HG03575 (cell line): ENCODE measurements around the gene NTRK1.

Experiments
- ATAC-seq: cut with Tn5 transposase; IDR thresholded peaks from one replicate; pipeline ENCODE4 v1.9.1; 2021; ENCODE audit not compliant: unreplicated experiment, insufficient number of reproducible peaks, low FRiP score; ENCODE audit errors: extremely low read depth

The NTRK1 gene

GRCh38 chr1:156860628-156861423, at the start of gene NTRK1:
NTRK1 (plus strand) TSS chr1:156860865; CDS start chr1:156860935, 70 bp downstream.
- ATAC-seq, result no peak

DNA sequence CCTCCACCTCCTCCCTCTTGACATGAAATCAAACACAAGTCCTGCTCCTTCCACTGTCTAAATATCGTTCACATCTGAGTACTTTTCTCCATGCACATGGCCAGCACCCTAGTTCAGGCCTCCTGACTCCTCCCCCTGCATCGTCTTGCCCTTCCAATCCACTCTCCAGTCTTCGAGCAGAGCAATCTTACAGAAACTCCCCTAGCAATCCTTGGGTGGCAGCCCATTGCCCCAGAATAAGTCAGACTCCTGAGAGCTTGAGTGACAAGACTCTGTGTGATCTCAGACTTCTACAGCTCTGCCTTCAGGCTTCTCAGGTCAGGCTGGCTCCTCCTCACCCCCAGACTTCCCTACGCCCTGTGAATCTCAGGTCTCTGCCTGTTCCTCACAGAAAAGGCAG, 49.5 kb upstream of the NTRK1 start:
- no peak for ATAC-seq

DNA sequence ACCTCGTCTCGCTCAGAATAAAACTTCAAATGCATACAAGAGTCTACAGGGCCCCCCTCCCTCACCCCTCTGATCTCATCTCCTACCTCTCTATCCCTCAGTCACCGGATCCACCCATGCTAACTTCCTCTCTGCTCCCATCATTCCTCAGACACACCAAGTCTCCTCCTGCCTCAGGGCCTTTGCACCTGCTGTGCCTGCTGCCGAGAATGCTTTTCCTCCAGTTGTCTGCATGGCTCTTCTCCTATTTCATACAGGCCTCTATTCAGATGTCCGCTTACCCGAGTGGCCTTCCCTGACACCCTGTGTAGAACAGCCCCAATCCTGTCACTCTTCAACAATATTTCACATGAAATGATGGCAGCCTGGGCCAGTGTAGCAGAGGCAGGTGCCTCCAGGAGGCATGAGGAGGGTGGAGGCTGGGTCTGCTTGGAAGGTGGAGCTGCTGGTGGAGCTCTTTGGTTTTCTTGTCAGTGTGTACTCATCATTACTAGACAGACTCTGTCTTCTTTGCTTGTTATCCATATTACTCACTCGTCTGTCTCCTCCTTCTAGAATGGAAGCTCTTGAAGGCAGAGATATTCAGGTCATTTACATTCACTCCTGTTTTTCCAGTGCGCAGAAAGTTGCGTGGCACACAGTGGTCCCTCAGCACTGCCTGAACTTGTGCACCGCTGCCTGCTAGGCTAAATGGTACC, 48.2 kb upstream of the NTRK1 start:
- no peak for ATAC-seq

- ATAC-seq, result no peak
Measured at GRCh38 chr1:156813298-156813697, 47.4 kb upstream of the NTRK1 start.

GRCh38 chr1:156813750-156814570, 46.7 kb upstream of the NTRK1 start:
- no peak for ATAC-seq

DNA sequence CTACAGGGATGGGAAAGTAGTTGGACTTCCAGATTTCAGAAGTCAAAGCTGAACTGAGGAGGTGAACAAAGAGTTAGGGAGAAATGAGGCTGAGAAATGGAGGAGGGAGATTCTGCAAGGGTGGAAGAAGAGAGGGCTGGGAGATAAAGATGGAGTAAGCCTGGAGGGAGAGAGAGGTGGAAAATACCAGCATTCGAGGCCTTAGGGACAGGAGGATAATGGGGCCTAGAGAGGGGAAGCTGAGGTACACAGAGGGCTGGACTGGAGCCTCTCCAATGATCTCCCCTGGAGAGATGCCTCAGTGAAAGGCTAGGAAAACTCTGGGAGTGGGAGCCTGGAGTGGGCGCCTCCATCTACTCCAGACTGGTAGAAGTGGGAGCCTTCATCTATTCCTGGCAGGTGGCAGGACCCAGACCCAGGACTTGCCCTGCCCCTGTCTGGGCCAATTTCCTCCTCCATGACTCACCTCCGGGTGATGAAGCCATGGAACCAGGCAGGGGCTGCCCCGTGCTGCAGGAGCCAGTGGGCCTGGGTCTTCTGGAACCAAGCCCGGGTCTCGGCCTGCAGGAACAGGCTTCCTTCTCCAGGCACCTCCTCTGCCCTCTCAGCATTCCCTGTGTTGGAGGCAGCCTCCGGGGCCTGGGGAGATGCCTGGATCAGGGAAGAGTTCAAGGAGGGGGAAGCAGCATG, 45.9 kb upstream of the NTRK1 start:
- ATAC-seq, result no peak

GRCh38 chr1:156815307-156815826, 45.3 kb upstream of the NTRK1 start:
- ATAC-seq, result no peak

GRCh38 chr1:156815961-156816422, 44.7 kb upstream of the NTRK1 start:
- no peak for ATAC-seq

DNA sequence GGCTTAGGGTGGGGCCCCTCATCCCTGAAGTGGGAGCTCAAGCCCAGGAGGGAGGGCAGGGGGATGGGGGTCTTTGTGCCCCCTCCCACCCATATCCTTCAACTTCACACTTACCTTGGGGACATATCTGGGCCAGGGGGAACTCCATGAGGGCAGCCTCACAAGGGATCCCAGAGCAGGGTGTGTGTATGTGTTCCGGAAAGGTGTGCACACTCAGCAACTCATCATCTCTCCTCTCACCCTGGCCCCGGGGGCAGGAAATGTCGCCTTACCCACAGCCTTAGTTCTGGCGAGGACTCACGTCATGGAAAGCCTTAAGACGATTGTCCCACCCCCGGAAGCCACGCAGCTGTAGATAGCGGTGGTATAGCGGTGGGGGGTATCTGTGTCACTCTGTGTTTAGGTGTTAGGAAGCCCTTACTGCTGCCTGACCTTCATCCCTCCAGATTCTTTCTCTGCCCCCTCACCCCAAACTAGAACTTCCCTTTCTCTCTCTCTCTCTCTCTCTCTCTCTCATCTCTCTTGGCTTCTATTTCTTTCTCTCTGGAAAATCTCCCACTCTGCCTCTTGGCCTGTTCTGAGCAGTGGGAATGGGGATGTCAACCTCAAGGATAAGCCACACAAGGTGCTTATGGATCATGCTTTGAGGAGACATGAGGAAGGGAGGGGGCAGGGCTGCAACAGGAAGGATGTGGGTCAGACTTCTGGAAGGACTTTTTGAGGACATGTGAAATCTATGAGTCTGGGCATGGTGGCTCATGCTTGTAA, 43.9 kb upstream of the NTRK1 start, which contains the start of gene SH2D2A:
TSS of gene SH2D2A (minus strand) at position 288 of the 768 bp plus-strand sequence. CDS start at position 148, 140 bp downstream.
- no peak for ATAC-seq

GRCh38 chr1:156821801-156822200, 38.9 kb upstream of the NTRK1 start:
- no peak for ATAC-seq

DNA sequence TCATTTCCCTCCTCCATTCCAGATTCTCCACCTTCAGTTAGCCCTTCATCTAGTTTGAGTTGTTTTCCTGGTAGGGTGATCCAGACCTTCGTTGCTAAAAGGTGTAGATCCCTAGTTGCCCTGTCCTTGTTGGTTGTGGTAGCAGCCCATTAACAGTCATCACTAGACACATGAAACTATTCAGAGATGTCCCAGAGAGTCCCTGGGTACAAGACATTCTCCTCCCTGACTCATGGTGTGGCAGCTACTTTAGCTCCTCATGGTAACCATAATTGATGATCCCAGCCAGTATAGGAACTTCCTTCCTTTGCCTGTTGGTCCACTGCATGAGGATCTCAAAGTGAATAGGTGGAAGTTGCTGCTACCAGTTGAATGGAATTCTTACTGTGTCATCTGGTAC, 38.0 kb upstream of the NTRK1 start:
- no peak for ATAC-seq

DNA sequence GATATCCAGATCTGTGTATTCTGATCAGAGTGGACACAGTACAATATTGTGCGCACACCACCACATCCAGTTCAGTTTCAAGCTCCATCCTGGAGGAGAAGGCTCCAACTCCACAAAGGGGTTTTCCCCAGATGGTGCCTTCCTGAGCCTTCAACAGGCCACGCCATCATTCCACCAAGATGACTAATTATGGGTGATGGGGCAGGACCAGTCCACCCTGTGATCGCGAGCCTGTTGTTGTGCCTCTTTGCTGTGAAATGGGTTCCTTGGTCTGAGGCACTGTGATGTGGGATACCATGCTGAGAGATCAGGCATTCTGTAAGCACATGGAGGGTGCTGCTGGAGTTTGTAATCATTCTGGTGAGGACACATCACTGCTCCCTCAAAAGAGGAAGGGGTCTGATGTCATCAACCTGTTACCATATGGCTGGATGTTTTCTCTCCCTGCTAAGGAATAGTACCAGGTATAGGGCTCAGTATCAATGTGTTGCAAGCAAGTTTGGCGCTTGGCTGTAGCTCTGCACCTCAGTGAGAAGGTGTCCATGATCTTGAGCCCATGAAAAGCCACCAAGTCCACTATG, 37.4 kb upstream of the NTRK1 start:
- no peak for ATAC-seq

DNA sequence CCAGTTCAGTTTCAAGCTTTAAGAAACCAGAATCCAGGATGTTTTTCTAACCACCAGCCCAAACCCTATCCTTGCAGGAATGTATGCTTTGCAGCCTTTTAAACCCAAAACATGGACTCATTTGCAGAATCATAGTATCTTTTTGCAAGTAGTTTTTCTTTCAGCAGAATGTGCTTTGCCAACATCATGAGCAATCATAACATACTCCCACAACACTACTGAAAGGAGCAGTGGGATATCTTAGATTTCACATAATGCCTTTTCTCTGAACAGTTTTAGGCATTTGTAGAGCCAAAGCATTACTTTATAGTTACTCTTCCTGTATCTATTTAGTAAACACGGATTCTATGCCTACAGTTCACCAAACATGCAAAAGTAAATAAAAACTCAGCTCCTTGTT, 34.0 kb upstream of the NTRK1 start:
- no peak for ATAC-seq

GRCh38 chr1:156828400-156829124, 32.1 kb upstream of the NTRK1 start:
- ATAC-seq, result no peak

DNA sequence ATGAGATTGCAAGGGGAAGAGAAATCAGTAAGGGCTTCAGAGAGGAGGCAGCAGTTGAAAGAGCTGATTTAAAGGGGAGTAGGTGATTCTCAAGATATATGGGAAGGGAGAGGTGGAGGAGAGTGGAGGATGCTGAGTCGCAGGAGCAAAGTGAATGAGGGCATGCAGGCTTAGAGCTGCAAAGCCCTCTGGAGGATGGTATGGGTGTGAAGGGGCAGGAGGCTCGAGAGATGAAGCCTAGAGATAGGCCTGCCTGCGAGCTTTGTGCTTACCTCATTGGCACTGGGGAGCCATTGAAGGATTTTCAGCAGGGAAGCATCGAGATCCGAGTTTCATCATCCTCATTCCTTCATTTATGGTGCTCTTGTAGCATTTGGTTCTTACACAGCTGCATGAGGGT, 28.2 kb upstream of the NTRK1 start:
- no peak for ATAC-seq

DNA sequence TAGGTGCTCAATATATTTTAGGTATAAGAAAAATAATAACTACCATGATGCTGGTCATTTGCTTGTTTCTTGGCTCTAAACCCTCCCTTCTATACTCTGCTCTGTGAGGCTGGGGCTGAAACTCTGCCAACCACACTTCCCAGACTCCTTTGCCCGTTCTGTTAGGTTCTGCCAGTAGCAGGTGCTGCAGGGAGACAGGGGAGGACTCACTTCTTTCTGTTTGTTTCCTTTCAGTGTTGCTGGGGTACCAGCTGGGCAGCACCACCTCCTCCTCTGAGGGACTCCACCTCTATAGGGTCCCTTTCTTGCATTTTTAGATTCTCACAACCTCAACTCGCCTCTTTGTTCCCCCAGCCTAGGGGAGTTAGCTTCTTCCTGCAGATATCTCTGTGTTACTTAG, 27.1 kb upstream of the NTRK1 start:
- ATAC-seq, result no peak

- ATAC-seq, result no peak
Measured at GRCh38 chr1:156834322-156834721, 26.3 kb upstream of the NTRK1 start.
